ENCODE measurements around the gene CD70. TPM values are rescaled to one million over a fixed set of nuclear protein-coding genes. Genes with fewer than 3 reads are reported as not detected.
A peak's percentile ranks its signal among the peaks of the same experiment; 100 is the strongest.

The CD70 gene
- total and polyA plus RNA-seq, 4 donors, result 0.22 to 0.57 (median 0.34) TPM

GRCh38 chr19:6556480-6557195 lies 34.3 kb downstream of the CD70 start:
- no peak overlapping the region for H3K27ac ChIP-seq (ENCODE audit: low read depth in 1 of 2, low read length in 1 of 2)
- DNase-seq, result no peak
- H3K4me1 ChIP-seq (ENCODE audit: control insufficient read depth in 5 of 5, insufficient read depth in 5 of 5, low read length in 5 of 5), result no peaks in the 10 kb centered on the region
- H3K27me3 ChIP-seq (ENCODE audit: control insufficient read depth in 3 of 3, insufficient read depth in 3 of 3, low read length in 2 of 3), result no peaks in the 10 kb centered on the region
- H3K36me3 ChIP-seq (ENCODE audit: control insufficient read depth in 4 of 4, insufficient read depth in 4 of 4, low read length in 4 of 4), result no peaks in the 10 kb centered on the region
- no peaks in the 10 kb centered on the region for H3K9me3 ChIP-seq (ENCODE audit: control insufficient read depth in 4 of 4, insufficient read depth in 3 of 4, low read length in 3 of 4)
- no peak overlapping the region for H3K9ac ChIP-seq (ENCODE audit: insufficient read depth in 1 of 2, low read length in 2 of 2)
- 44 to 53% methylated on average over 11 of the region's 11 CpGs for WGBS, 2 donors
- no peak for ATAC-seq (ENCODE audit: insufficient read depth, low FRiP score)
- H3K4me3 ChIP-seq, result no peak overlapping the region
- TF ChIP-seq, protein P1, sequence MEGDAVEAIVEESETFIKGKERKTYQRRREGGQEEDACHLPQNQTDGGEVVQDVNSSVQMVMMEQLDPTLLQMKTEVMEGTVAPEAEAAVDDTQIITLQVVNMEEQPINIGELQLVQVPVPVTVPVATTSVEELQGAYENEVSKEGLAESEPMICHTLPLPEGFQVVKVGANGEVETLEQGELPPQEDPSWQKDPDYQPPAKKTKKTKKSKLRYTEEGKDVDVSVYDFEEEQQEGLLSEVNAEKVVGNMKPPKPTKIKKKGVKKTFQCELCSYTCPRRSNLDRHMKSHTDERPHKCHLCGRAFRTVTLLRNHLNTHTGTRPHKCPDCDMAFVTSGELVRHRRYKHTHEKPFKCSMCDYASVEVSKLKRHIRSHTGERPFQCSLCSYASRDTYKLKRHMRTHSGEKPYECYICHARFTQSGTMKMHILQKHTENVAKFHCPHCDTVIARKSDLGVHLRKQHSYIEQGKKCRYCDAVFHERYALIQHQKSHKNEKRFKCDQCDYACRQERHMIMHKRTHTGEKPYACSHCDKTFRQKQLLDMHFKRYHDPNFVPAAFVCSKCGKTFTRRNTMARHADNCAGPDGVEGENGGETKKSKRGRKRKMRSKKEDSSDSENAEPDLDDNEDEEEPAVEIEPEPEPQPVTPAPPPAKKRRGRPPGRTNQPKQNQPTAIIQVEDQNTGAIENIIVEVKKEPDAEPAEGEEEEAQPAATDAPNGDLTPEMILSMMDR (IDR thresholded peaks at IDR 0.05; ENCODE audit: control extremely low read depth, extremely low read depth), result no peak

GRCh38 chr19:6556043-6556449 lies 34.9 kb downstream of the CD70 start:
- no peak overlapping the region for H3K9ac ChIP-seq (ENCODE audit: insufficient read depth in 1 of 2, low read length in 2 of 2)
- H3K4me3 ChIP-seq, result no peak overlapping the region
- H3K27ac ChIP-seq (ENCODE audit: low read depth in 1 of 2, low read length in 1 of 2), result no peak overlapping the region
- H3K9me3 ChIP-seq (ENCODE audit: control insufficient read depth in 4 of 4, insufficient read depth in 3 of 4, low read length in 3 of 4), result no peaks in the 10 kb centered on the region
- H3K36me3 ChIP-seq (ENCODE audit: control insufficient read depth in 4 of 4, insufficient read depth in 4 of 4, low read length in 4 of 4), result no peaks in the 10 kb centered on the region
- 84 to 89% methylated on average over 2 of the region's 2 CpGs for WGBS, 2 donors
- ATAC-seq (ENCODE audit: insufficient read depth, low FRiP score) (no peak), DNase-seq (no peak)
- TF ChIP-seq, protein P1 (IDR thresholded peaks at IDR 0.05; ENCODE audit: control extremely low read depth, extremely low read depth), result no peak
- no peaks in the 10 kb centered on the region for H3K4me1 ChIP-seq (ENCODE audit: control insufficient read depth in 5 of 5, insufficient read depth in 5 of 5, low read length in 5 of 5)
- no peaks in the 10 kb centered on the region for H3K27me3 ChIP-seq (ENCODE audit: control insufficient read depth in 3 of 3, insufficient read depth in 3 of 3, low read length in 2 of 3)

DNA sequence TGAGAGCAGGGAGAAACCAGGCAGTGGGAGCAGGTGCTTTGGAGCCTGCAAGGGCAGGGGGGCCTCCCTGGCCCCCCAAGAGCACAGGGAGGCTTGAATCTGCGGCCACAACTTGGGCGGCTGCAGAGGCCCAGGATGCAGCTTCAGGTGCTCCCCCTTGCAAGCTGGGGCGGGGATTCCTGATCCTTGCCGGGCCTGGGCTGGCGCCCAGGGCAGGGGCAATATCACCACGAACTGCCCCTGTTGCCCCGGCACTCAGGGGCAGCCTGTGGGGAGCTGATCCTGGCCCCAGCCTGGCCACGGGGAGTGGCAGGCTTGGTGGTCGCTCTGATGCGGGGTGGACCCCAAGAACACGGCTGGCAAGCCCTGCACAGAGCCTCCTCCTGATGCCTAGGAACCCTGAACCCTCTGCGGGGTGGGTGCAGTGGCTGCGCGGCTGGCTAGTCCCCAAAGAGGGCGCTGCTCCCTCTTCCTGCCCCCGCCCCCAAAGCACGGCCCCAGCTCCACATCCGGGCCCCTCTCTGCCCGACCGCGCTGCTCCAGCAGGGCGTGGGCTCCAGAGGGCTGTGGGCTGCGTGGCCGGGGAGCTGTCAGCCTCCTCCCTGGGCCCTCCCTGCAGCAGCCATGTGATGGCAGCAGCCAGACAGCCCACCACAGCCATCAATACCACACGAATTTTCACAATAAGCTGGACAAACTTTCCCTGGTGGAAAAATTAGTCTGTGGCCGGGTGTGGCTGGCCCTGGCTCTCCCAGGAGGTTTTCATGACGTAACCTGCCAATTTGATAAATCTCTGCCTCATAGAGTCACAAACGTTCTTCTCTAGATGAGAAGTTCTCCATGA lies 39.1 kb downstream of the CD70 start:
- Histone ChIP-seq H3K9ac (ENCODE audit: insufficient read depth in 1 of 2, low read length in 2 of 2) (no peak overlapping the region), H3K27ac (ENCODE audit: low read depth in 1 of 2, low read length in 1 of 2) (no peak overlapping the region), H3K27me3 (ENCODE audit: control insufficient read depth in 3 of 3, insufficient read depth in 3 of 3, low read length in 2 of 3) (no peaks in the 10 kb centered on the region), H3K36me3 (ENCODE audit: control insufficient read depth in 4 of 4, insufficient read depth in 4 of 4, low read length in 4 of 4) (no peaks in the 10 kb centered on the region), H3K4me1 (ENCODE audit: control insufficient read depth in 5 of 5, insufficient read depth in 5 of 5, low read length in 5 of 5) (no peaks in the 10 kb centered on the region), H3K9me3 (ENCODE audit: control insufficient read depth in 4 of 4, insufficient read depth in 3 of 4, low read length in 3 of 4) (peaks cover 0 to 3% (median 0%) of the 10 kb centered on the region in 4 donors), H3K4me3 (no peak overlapping the region)
- DNase-seq, result peak in 1 of 3 donors; percentile 33
- 36 to 37% methylated on average over 27 to 28 of the region's 28 CpGs for WGBS, 2 donors
- no peak for ATAC-seq (ENCODE audit: insufficient read depth, low FRiP score)
- TF ChIP-seq, protein P1 (IDR thresholded peaks at IDR 0.05; ENCODE audit: control extremely low read depth, extremely low read depth), result no peak

All from lung (tissue), 12 donors.